ENCODE measurements around the gene ASPHD1. TPM values are rescaled to one million over a fixed set of nuclear protein-coding genes. Genes with fewer than 3 reads are reported as not detected.

The ASPHD1 gene
- total and polyA plus RNA-seq, 2 of the 4 experiments (the other 2 are of a cell fraction): 4.1 to 14.5 TPM

GRCh38 chr16:29921034-29921385, 20.7 kb downstream of the ASPHD1 start:
- no peak overlapping the region for H3K56ac ChIP-seq (ENCODE audit: extremely low read depth, insufficient read depth, low read length)
- DNase-seq (no peak), ATAC-seq (ENCODE audit: low read depth) (no peak)
- H3K36me3 ChIP-seq (ENCODE audit: control insufficient read depth, insufficient read depth, low read length): peaks cover 21% of the 10 kb centered on the region
- dilution Hi-C loops (cut with HindIII; ENCODE audit: low sequenced_read_pairs, unreplicated experiment) (no loop called here), intact Hi-C loops (cut with micrococcal nuclease) (no loop called here), in situ Hi-C loops (cut with MboI; ENCODE audit: low sequenced_read_pairs) (no loop called here)
- H4K20me1 ChIP-seq (ENCODE audit: insufficient read depth, low read length): peaks cover 7% of the 10 kb centered on the region
- H2AK5ac ChIP-seq (ENCODE audit: low read depth, low read length): no peak overlapping the region
- H3K4me2 ChIP-seq (ENCODE audit: low read depth, low read length): no peak overlapping the region
- no peak overlapping the region for H4K5ac ChIP-seq (ENCODE audit: low read depth, low read length)
- no TSS peak for BruUV-seq (replicated peaks)
- peaks cover 24 to 41% of the 10 kb centered on the region in 2 experiments for H3K79me1 ChIP-seq (ENCODE audit: low read depth in 1 of 2, low read length in 2 of 2)
- no peak overlapping the region for H3K27ac ChIP-seq (ENCODE audit: insufficient read depth, low read length)
- no peak overlapping the region for H3K4ac ChIP-seq (ENCODE audit: low read depth, low read length)
- peaks cover 8% of the 10 kb centered on the region; the same call in 1 of the 2 replicates for H3K9me1 ChIP-seq (ENCODE audit: insufficient read depth, low read length)
- no peak overlapping the region for H2BK20ac ChIP-seq (ENCODE audit: low read depth, low read length)
- no peak overlapping the region for H3K4me3 ChIP-seq (ENCODE audit: insufficient read depth, low read depth, low read length)
- no peak overlapping the region for H2BK120ac ChIP-seq (ENCODE audit: low read depth, low read length)
- no peak overlapping the region for H2BK15ac ChIP-seq (ENCODE audit: low read depth, low read length)
- no peaks in the 10 kb centered on the region for H3K27me3 ChIP-seq (ENCODE audit: control insufficient read depth, insufficient read depth, low read length)
- H2AK9ac ChIP-seq (replicated peaks; ENCODE audit: low read depth, low read length, poor library complexity): no peak overlapping the region
- no peak overlapping the region for H4K8ac ChIP-seq (ENCODE audit: low read depth in 2 of 2, low read length in 2 of 2)
- H2AFZ ChIP-seq (replicated peaks; ENCODE audit: low read length, poor library complexity): no peak overlapping the region
- POLR2A ChIA-PET (ENCODE audit: unreplicated experiment): no interaction called here
- H3K4me1 ChIP-seq (ENCODE audit: control insufficient read depth, insufficient read depth, low read length): peaks cover 4% of the 10 kb centered on the region
- no peak overlapping the region for H3K14ac ChIP-seq (replicated peaks; ENCODE audit: low read depth, low read length)
- no peak overlapping the region for H3K23ac ChIP-seq (ENCODE audit: low read depth, low read length)
- H3K9ac ChIP-seq (ENCODE audit: low read depth, low read length): no peak overlapping the region
- H3K18ac ChIP-seq (ENCODE audit: low read depth, low read length): no peak overlapping the region
- TF ChIP-seq POLR2A (IDR thresholded peaks at IDR 0.05; ENCODE audit: low read depth, low read length): no peak
- TF ChIP-seq MAZ (IDR thresholded peaks at IDR 0.05; ENCODE audit: borderline replicate concordance, low read depth, low read length): no peak
- no peak for TF ChIP-seq SMC3 (IDR thresholded peaks at IDR 0.05; ENCODE audit: low read depth, low read length)
- TF ChIP-seq CHD1 (IDR thresholded peaks at IDR 0.05; ENCODE audit: low read depth, low read length): no peak
- TF ChIP-seq RCOR1 (IDR thresholded peaks at IDR 0.05; ENCODE audit: insufficient replicate concordance, low read length): no peak
- no peak for TF ChIP-seq RAD21 (IDR thresholded peaks at IDR 0.05; ENCODE audit: low read length)
- TF ChIP-seq MXI1 (IDR thresholded peaks at IDR 0.05; ENCODE audit: borderline replicate concordance, low read depth, low read length): no peak
- no peak for TF ChIP-seq MAFK (IDR thresholded peaks at IDR 0.05; ENCODE audit: low read depth, low read length)
- no peak for TF ChIP-seq CEBPB (IDR thresholded peaks at IDR 0.05; ENCODE audit: low read depth, low read length)
- TF ChIP-seq ELK1 (IDR thresholded peaks at IDR 0.05; ENCODE audit: borderline replicate concordance, low read depth, low read length): no peak
- TF ChIP-seq CTCF (conservative IDR thresholded peaks at IDR 0.05; ENCODE audit: low read depth, low read length): no peak
- TF ChIP-seq BHLHE40 (IDR thresholded peaks at IDR 0.05; ENCODE audit: low read depth, low read length): no peak
- no peak for TF ChIP-seq FOS (IDR thresholded peaks at IDR 0.05; ENCODE audit: low read depth, low read length)
- TF ChIP-seq NFE2L2 (IDR thresholded peaks at IDR 0.05; ENCODE audit: low read depth, low read length): no peak
- TF ChIP-seq USF2 (IDR thresholded peaks at IDR 0.05; ENCODE audit: low read depth, low read length): no peak
- no peak for TF ChIP-seq RFX5 (IDR thresholded peaks at IDR 0.05; ENCODE audit: low read depth, low read length)
- WGBS, 2 experiments (ENCODE audit: extremely low coverage in 2 of 2, insufficient read length in 1 of 2): 90% methylated on average over 2 of the region's 3 CpGs; no CpG with 5 or more reads in 1 of the 2 experiments
- no peaks in the 10 kb centered on the region for H3K9me3 ChIP-seq (ENCODE audit: control insufficient read depth, insufficient read depth, low read length)
- CTCF ChIA-PET: no interaction called here
- H4K91ac ChIP-seq (ENCODE audit: insufficient read depth, low read depth, low read length): no peak overlapping the region
- H2BK5ac ChIP-seq (ENCODE audit: low read depth, low read length, poor library complexity, severe bottlenecking): no peak overlapping the region

All from IMR-90 (cell line).